Measurements from ENCODE around the gene RCBTB1. TPM values are rescaled to one million over a fixed set of nuclear protein-coding genes. Genes with fewer than 3 reads are reported as not detected.
"Not testable (repeated sequence)": the region's sequence is repeated elsewhere in the genome, so short reads cannot be mapped to it uniquely, and the experiment has no call there.

The RCBTB1 gene
- total RNA-seq, 2 donors from 2014 or later = 6.3 to 12.2 TPM

DNA sequence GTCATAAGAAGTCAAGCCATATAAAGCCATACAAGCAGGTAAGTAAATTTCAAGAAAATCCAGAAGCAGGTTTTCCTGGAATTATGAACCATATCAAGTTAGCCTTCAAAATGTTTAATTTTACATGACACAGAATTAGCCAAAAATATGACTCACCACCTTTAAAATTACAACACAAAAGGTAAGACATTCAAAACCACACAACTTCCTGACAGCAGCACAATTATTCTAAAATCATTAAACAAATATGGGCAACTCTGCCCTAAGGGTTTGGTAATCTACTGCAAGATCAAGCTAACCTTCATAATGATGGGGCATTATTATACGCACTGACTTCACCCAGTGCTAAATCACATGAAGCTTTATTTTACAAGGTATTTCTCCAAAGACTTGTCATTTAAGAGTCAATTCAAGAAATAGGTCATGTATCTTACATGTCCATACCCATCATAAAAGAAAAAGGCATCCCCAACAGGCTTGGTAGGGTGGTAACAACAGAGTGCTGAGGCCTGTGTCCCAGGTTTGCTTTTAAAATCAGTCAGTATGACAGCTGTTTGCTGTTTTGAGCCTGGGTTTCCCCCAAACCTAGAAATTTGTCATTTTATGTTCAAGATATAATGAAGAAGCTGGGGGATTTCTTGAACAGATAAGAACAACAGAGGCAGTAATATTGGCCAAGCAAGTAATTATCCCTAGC, 15.2 kb downstream of the RCBTB1 start:
- H3K36me3 ChIP-seq (replicated peaks in 1 of 2; ENCODE audit: insufficient read depth in 1 of 2, low read depth in 2 of 2) = no peaks in the 10 kb centered on the region
- no peaks in the 10 kb centered on the region for H3K27me3 ChIP-seq
- 57 to 79% methylated on average over 1 of the region's 1 CpG for WGBS, 2 donors
- H3K9me3 ChIP-seq = no peaks in the 10 kb centered on the region
- TF ChIP-seq, protein P1, sequence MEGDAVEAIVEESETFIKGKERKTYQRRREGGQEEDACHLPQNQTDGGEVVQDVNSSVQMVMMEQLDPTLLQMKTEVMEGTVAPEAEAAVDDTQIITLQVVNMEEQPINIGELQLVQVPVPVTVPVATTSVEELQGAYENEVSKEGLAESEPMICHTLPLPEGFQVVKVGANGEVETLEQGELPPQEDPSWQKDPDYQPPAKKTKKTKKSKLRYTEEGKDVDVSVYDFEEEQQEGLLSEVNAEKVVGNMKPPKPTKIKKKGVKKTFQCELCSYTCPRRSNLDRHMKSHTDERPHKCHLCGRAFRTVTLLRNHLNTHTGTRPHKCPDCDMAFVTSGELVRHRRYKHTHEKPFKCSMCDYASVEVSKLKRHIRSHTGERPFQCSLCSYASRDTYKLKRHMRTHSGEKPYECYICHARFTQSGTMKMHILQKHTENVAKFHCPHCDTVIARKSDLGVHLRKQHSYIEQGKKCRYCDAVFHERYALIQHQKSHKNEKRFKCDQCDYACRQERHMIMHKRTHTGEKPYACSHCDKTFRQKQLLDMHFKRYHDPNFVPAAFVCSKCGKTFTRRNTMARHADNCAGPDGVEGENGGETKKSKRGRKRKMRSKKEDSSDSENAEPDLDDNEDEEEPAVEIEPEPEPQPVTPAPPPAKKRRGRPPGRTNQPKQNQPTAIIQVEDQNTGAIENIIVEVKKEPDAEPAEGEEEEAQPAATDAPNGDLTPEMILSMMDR (IDR thresholded peaks at IDR 0.05) = no peak
- TF ChIP-seq POLR2A (IDR thresholded peaks at IDR 0.05) = no peak
- peak overlapping the region in 2 of 4 donors; percentile 33 to 52 for H3K27ac ChIP-seq
- ATAC-seq (peak; percentile 62), DNase-seq (no peak)
- peaks cover 13% of the 10 kb centered on the region for H3K4me1 ChIP-seq
- no peak overlapping the region for H3K4me3 ChIP-seq
- intact Hi-C loops (cut with DNase I) = no loop called here

DNA sequence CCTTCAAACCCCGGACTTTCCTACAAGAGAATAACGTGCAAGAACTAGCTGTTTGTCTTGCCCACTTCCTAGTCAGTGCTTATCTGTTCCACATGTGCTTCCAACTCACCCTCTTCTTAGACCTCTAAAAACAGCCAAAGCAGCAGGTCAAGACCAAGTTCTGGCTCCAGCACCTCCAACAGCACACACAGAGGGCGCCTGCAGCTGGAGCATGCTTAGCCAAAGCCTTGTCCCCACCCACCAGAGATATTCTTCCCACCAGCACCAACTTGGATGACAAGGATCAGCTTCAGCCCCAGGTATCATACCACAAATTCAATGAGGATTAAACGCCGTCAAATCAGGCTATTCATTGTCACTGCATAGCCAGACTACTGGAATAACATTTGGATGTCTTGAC, 17.9 kb downstream of the RCBTB1 start:
- ATAC-seq = no peak
- TF ChIP-seq, protein P1 (IDR thresholded peaks at IDR 0.05) = no peak
- WGBS, 2 donors = 72 to 78% methylated on average over 5 of the region's 5 CpGs

DNA sequence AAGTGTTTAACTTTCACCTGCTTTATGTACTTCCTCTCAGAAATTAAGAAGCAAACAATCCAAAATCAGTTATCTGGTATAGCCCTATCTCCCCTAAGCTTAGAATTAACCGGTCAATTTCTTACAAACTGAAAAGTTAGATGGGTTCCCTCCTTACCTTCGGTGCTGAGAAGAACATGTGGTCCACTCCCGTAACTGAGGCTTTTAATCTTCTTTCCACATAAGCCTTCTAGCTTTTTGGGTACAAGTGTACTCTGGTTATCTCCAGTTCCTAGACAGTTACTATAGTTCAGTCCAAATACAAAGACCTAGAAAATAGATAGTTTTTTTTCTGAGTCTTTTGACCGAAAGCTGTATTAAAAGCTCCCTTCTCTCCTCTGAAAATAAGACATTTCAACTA, 18.9 kb downstream of the RCBTB1 start:
- ATAC-seq (no peak), DNase-seq (no peak)
- H3K4me3 ChIP-seq = no peak overlapping the region
- intact Hi-C loops (cut with DNase I) = no loop called here
- peaks cover 0 to 3% of the 10 kb centered on the region in 2 donors for H3K36me3 ChIP-seq (replicated peaks in 1 of 2; ENCODE audit: insufficient read depth in 1 of 2, low read depth in 2 of 2)
- H3K27ac ChIP-seq = no peak overlapping the region
- H3K9me3 ChIP-seq = no peaks in the 10 kb centered on the region
- H3K4me1 ChIP-seq = peaks cover 19% of the 10 kb centered on the region
- TF ChIP-seq, protein P1 (IDR thresholded peaks at IDR 0.05) = no peak
- no peak for TF ChIP-seq POLR2A (IDR thresholded peaks at IDR 0.05)
- WGBS, 2 donors = 80 to 89% methylated on average over 4 of the region's 4 CpGs
- H3K27me3 ChIP-seq = no peaks in the 10 kb centered on the region

More for the DNA sequence above, 17.9 kb downstream of the RCBTB1 start:
- Histone ChIP-seq H3K27ac (no peak overlapping the region), H3K4me1 (peaks cover 13% of the 10 kb centered on the region), H3K27me3 (no peaks in the 10 kb centered on the region), H3K36me3 (replicated peaks in 1 of 2; ENCODE audit: insufficient read depth in 1 of 2, low read depth in 2 of 2) (peaks cover 0 to 3% of the 10 kb centered on the region in 2 donors), H3K4me3 (no peak overlapping the region), H3K9me3 (no peaks in the 10 kb centered on the region)
- intact Hi-C loops (cut with DNase I) = no loop called here
- DNase-seq = no peak

DNA sequence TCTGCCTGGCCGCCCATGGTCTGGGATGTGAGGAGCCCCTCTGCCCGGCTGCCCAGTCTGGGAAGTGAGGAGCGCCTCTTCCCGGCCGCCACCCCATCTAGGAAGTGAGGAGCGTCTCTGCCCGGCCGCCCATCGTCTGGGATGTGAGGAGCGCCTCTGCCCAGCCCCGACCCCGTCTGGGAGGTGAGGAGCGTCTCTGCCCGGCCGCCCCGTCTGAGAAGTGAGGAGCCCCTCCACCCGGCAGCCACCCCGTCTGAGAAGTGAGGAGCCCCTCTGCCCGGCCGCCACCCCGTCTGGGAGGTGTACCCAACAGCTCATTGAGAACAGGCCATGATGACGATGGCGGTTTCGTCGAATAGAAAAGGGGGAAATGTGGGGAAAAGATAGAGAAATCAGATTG, 19.9 kb downstream of the RCBTB1 start:
- H3K36me3 ChIP-seq (replicated peaks in 1 of 2; ENCODE audit: insufficient read depth in 1 of 2, low read depth in 2 of 2); H3K27me3 ChIP-seq; intact Hi-C loops (cut with DNase I); H3K27ac ChIP-seq; H3K4me3 ChIP-seq; H3K9me3 ChIP-seq; DNase-seq; ATAC-seq: not testable (repeated sequence)
- H3K4me1 ChIP-seq = peaks cover 26% of the 10 kb centered on the region
- WGBS, 2 donors = 95 to 97% methylated on average over 14 to 15 of the region's 25 CpGs

GRCh38 chr13:49563516-49563915, 21.8 kb downstream of the RCBTB1 start:
- intact Hi-C loops (cut with DNase I) = no loop called here
- H3K36me3 ChIP-seq (replicated peaks in 1 of 2; ENCODE audit: insufficient read depth in 1 of 2, low read depth in 2 of 2) = peaks cover 0 to 7% of the 10 kb centered on the region in 2 donors
- H3K27me3 ChIP-seq = no peaks in the 10 kb centered on the region
- TF ChIP-seq, protein P1 (IDR thresholded peaks at IDR 0.05) = no peak
- TF ChIP-seq POLR2A (IDR thresholded peaks at IDR 0.05) = no peak
- no peak overlapping the region for H3K27ac ChIP-seq
- DNase-seq = no peak
- no peak for ATAC-seq
- H3K4me3 ChIP-seq = no peak overlapping the region
- no peaks in the 10 kb centered on the region for H3K9me3 ChIP-seq
- WGBS, 2 donors = 91% methylated on average over 5 of the region's 5 CpGs
- H3K4me1 ChIP-seq = peaks cover 24% of the 10 kb centered on the region

Measured in body of pancreas (tissue), 4 donors.